Measurements from ENCODE around the gene NCF2.

NCF2 gene

GRCh38 chr1:183612407-183612806 is 22.1 kb upstream of the NCF2 start:
- H3K27ac ChIP-seq (ENCODE audit: low read depth, low read length) = no peak overlapping the region
- H3K4me1 ChIP-seq (ENCODE audit: control insufficient read depth in 1 of 2, insufficient read depth in 2 of 2, low read length in 2 of 2) = no peaks in the 10 kb centered on the region
- no peak overlapping the region for H3K4me3 ChIP-seq (ENCODE audit: low read depth in 1 of 2, low read length in 2 of 2)
- no peaks in the 10 kb centered on the region for H3K27me3 ChIP-seq (ENCODE audit: control insufficient read depth in 1 of 2, insufficient read depth in 2 of 2, low read length in 2 of 2)
- no peaks in the 10 kb centered on the region for H3K9me3 ChIP-seq (ENCODE audit: control insufficient read depth in 1 of 2, low read length in 2 of 2)
- H3K9ac ChIP-seq (ENCODE audit: low read depth in 1 of 2, low read length in 2 of 2) = no peak overlapping the region
- no peaks in the 10 kb centered on the region for H3K36me3 ChIP-seq (ENCODE audit: control insufficient read depth in 1 of 2, insufficient read depth in 2 of 2, low read length in 2 of 2)

- no peaks in the 10 kb centered on the region for H3K9me3 ChIP-seq (ENCODE audit: control insufficient read depth in 1 of 2, low read length in 2 of 2)
- H3K4me3 ChIP-seq (ENCODE audit: low read depth in 1 of 2, low read length in 2 of 2) = no peak overlapping the region
- no peak overlapping the region for H3K9ac ChIP-seq (ENCODE audit: low read depth in 1 of 2, low read length in 2 of 2)
- H3K4me1 ChIP-seq (ENCODE audit: control insufficient read depth in 1 of 2, insufficient read depth in 2 of 2, low read length in 2 of 2) = no peaks in the 10 kb centered on the region
- H3K27ac ChIP-seq (ENCODE audit: low read depth, low read length) = no peak overlapping the region
- H3K27me3 ChIP-seq (ENCODE audit: control insufficient read depth in 1 of 2, insufficient read depth in 2 of 2, low read length in 2 of 2) = no peaks in the 10 kb centered on the region
- no peaks in the 10 kb centered on the region for H3K36me3 ChIP-seq (ENCODE audit: control insufficient read depth in 1 of 2, insufficient read depth in 2 of 2, low read length in 2 of 2)
Measured at GRCh38 chr1:183611021-183611420, 20.8 kb upstream of the NCF2 start.

GRCh38 chr1:183609759-183610452 is 19.6 kb upstream of the NCF2 start:
- Histone ChIP-seq H3K9ac (ENCODE audit: low read depth in 1 of 2, low read length in 2 of 2) (no peak overlapping the region), H3K4me3 (ENCODE audit: low read depth in 1 of 2, low read length in 2 of 2) (no peak overlapping the region), H3K27me3 (ENCODE audit: control insufficient read depth in 1 of 2, insufficient read depth in 2 of 2, low read length in 2 of 2) (no peaks in the 10 kb centered on the region), H3K36me3 (ENCODE audit: control insufficient read depth in 1 of 2, insufficient read depth in 2 of 2, low read length in 2 of 2) (no peaks in the 10 kb centered on the region), H3K27ac (ENCODE audit: low read depth, low read length) (no peak overlapping the region), H3K9me3 (ENCODE audit: control insufficient read depth in 1 of 2, low read length in 2 of 2) (no peaks in the 10 kb centered on the region), H3K4me1 (ENCODE audit: control insufficient read depth in 1 of 2, insufficient read depth in 2 of 2, low read length in 2 of 2) (no peaks in the 10 kb centered on the region)

- Histone ChIP-seq H3K36me3 (ENCODE audit: control insufficient read depth in 1 of 2, insufficient read depth in 2 of 2, low read length in 2 of 2) (no peaks in the 10 kb centered on the region), H3K4me3 (ENCODE audit: low read depth in 1 of 2, low read length in 2 of 2) (no peak overlapping the region), H3K27ac (ENCODE audit: low read depth, low read length) (no peak overlapping the region), H3K9ac (ENCODE audit: low read depth in 1 of 2, low read length in 2 of 2) (no peak overlapping the region), H3K9me3 (ENCODE audit: control insufficient read depth in 1 of 2, low read length in 2 of 2) (no peaks in the 10 kb centered on the region), H3K27me3 (ENCODE audit: control insufficient read depth in 1 of 2, insufficient read depth in 2 of 2, low read length in 2 of 2) (no peaks in the 10 kb centered on the region), H3K4me1 (ENCODE audit: control insufficient read depth in 1 of 2, insufficient read depth in 2 of 2, low read length in 2 of 2) (no peaks in the 10 kb centered on the region)
Measured at GRCh38 chr1:183609313-183609712, 19.1 kb upstream of the NCF2 start.

- H3K4me3 ChIP-seq (ENCODE audit: low read depth in 1 of 2, low read length in 2 of 2) = no peak overlapping the region
- no peak overlapping the region for H3K27ac ChIP-seq (ENCODE audit: low read depth, low read length)
- peaks cover 3 to 5% of the 10 kb centered on the region in 2 donors for H3K4me1 ChIP-seq (ENCODE audit: control insufficient read depth in 1 of 2, insufficient read depth in 2 of 2, low read length in 2 of 2)
- no peak overlapping the region for H3K9ac ChIP-seq (ENCODE audit: low read depth in 1 of 2, low read length in 2 of 2)
- no peaks in the 10 kb centered on the region for H3K36me3 ChIP-seq (ENCODE audit: control insufficient read depth in 1 of 2, insufficient read depth in 2 of 2, low read length in 2 of 2)
- no peaks in the 10 kb centered on the region for H3K9me3 ChIP-seq (ENCODE audit: control insufficient read depth in 1 of 2, low read length in 2 of 2)
- no peaks in the 10 kb centered on the region for H3K27me3 ChIP-seq (ENCODE audit: control insufficient read depth in 1 of 2, insufficient read depth in 2 of 2, low read length in 2 of 2)
Measured at GRCh38 chr1:183607322-183607980, 17.2 kb upstream of the NCF2 start.

GRCh38 chr1:183605904-183606303 is 15.6 kb upstream of the NCF2 start:
- Histone ChIP-seq H3K27ac (ENCODE audit: low read depth, low read length) (no peak overlapping the region), H3K4me1 (ENCODE audit: control insufficient read depth in 1 of 2, insufficient read depth in 2 of 2, low read length in 2 of 2) (peaks cover 3 to 5% of the 10 kb centered on the region in 2 donors), H3K9me3 (ENCODE audit: control insufficient read depth in 1 of 2, low read length in 2 of 2) (no peaks in the 10 kb centered on the region), H3K9ac (ENCODE audit: low read depth in 1 of 2, low read length in 2 of 2) (no peak overlapping the region), H3K27me3 (ENCODE audit: control insufficient read depth in 1 of 2, insufficient read depth in 2 of 2, low read length in 2 of 2) (no peaks in the 10 kb centered on the region), H3K4me3 (ENCODE audit: low read depth in 1 of 2, low read length in 2 of 2) (no peak overlapping the region), H3K36me3 (ENCODE audit: control insufficient read depth in 1 of 2, insufficient read depth in 2 of 2, low read length in 2 of 2) (no peaks in the 10 kb centered on the region)

GRCh38 chr1:183604815-183605214 is 14.6 kb upstream of the NCF2 start:
- no peaks in the 10 kb centered on the region for H3K9me3 ChIP-seq (ENCODE audit: control insufficient read depth in 1 of 2, low read length in 2 of 2)
- no peaks in the 10 kb centered on the region for H3K27me3 ChIP-seq (ENCODE audit: control insufficient read depth in 1 of 2, insufficient read depth in 2 of 2, low read length in 2 of 2)
- no peak overlapping the region for H3K9ac ChIP-seq (ENCODE audit: low read depth in 1 of 2, low read length in 2 of 2)
- H3K36me3 ChIP-seq (ENCODE audit: control insufficient read depth in 1 of 2, insufficient read depth in 2 of 2, low read length in 2 of 2) = no peaks in the 10 kb centered on the region
- peaks cover 3 to 5% of the 10 kb centered on the region in 2 donors for H3K4me1 ChIP-seq (ENCODE audit: control insufficient read depth in 1 of 2, insufficient read depth in 2 of 2, low read length in 2 of 2)
- no peak overlapping the region for H3K4me3 ChIP-seq (ENCODE audit: low read depth in 1 of 2, low read length in 2 of 2)
- no peak overlapping the region for H3K27ac ChIP-seq (ENCODE audit: low read depth, low read length)

GRCh38 chr1:183604038-183604808 is 14.0 kb upstream of the NCF2 start:
- no peaks in the 10 kb centered on the region for H3K27me3 ChIP-seq (ENCODE audit: control insufficient read depth in 1 of 2, insufficient read depth in 2 of 2, low read length in 2 of 2)
- H3K4me3 ChIP-seq (ENCODE audit: low read depth in 1 of 2, low read length in 2 of 2) = no peak overlapping the region
- H3K9me3 ChIP-seq (ENCODE audit: control insufficient read depth in 1 of 2, low read length in 2 of 2) = no peaks in the 10 kb centered on the region
- no peak overlapping the region for H3K9ac ChIP-seq (ENCODE audit: low read depth in 1 of 2, low read length in 2 of 2)
- no peaks in the 10 kb centered on the region for H3K36me3 ChIP-seq (ENCODE audit: control insufficient read depth in 1 of 2, insufficient read depth in 2 of 2, low read length in 2 of 2)
- H3K4me1 ChIP-seq (ENCODE audit: control insufficient read depth in 1 of 2, insufficient read depth in 2 of 2, low read length in 2 of 2) = peaks cover 3 to 5% of the 10 kb centered on the region in 2 donors
- no peak overlapping the region for H3K27ac ChIP-seq (ENCODE audit: low read depth, low read length)

- Histone ChIP-seq H3K27ac (ENCODE audit: low read depth, low read length) (no peak overlapping the region), H3K9ac (ENCODE audit: low read depth in 1 of 2, low read length in 2 of 2) (no peak overlapping the region), H3K4me1 (ENCODE audit: control insufficient read depth in 1 of 2, insufficient read depth in 2 of 2, low read length in 2 of 2) (peaks cover 3 to 10% of the 10 kb centered on the region in 2 donors), H3K27me3 (ENCODE audit: control insufficient read depth in 1 of 2, insufficient read depth in 2 of 2, low read length in 2 of 2) (no peaks in the 10 kb centered on the region), H3K4me3 (ENCODE audit: low read depth in 1 of 2, low read length in 2 of 2) (no peak overlapping the region), H3K36me3 (ENCODE audit: control insufficient read depth in 1 of 2, insufficient read depth in 2 of 2, low read length in 2 of 2) (no peaks in the 10 kb centered on the region), H3K9me3 (ENCODE audit: control insufficient read depth in 1 of 2, low read length in 2 of 2) (no peaks in the 10 kb centered on the region)
Measured at GRCh38 chr1:183602510-183602909, 12.3 kb upstream of the NCF2 start.

GRCh38 chr1:183600634-183601033 is 10.4 kb upstream of the NCF2 start:
- Histone ChIP-seq H3K27me3 (ENCODE audit: control insufficient read depth in 1 of 2, insufficient read depth in 2 of 2, low read length in 2 of 2) (no peaks in the 10 kb centered on the region), H3K27ac (ENCODE audit: low read depth, low read length) (no peak overlapping the region), H3K36me3 (ENCODE audit: control insufficient read depth in 1 of 2, insufficient read depth in 2 of 2, low read length in 2 of 2) (no peaks in the 10 kb centered on the region), H3K4me3 (ENCODE audit: low read depth in 1 of 2, low read length in 2 of 2) (no peak overlapping the region), H3K4me1 (ENCODE audit: control insufficient read depth in 1 of 2, insufficient read depth in 2 of 2, low read length in 2 of 2) (peaks cover 3 to 10% of the 10 kb centered on the region in 2 donors), H3K9me3 (ENCODE audit: control insufficient read depth in 1 of 2, low read length in 2 of 2) (no peaks in the 10 kb centered on the region), H3K9ac (ENCODE audit: low read depth in 1 of 2, low read length in 2 of 2) (no peak overlapping the region)
